GM12878 (cell line): ENCODE measurements around the gene ANGPTL2.

Experiments
- CREM ChIP-seq: IDR thresholded peaks from 2 replicates; pipeline ENCODE4 v1.6.1; 2014; ENCODE audit warnings: antibody characterized with exemption, low read depth
- IRF5 ChIP-seq: fragments of 450-650 bp; IDR thresholded peaks from 2 replicates; pipeline ENCODE4 v1.6.1; 2017; ENCODE audit warnings: borderline replicate concordance
- TF ChIP-seq, protein P1 (sequence below): IDR thresholded peaks from 2 replicates; pipeline ENCODE4 v1.6.1; 2012; ENCODE audit warnings: low read length, inconsistent platforms
- TF ChIP-seq, protein P2 (sequence below), 3 experiments: IDR thresholded peaks in 2 of 3; conservative IDR thresholded peaks in 1 of 3; 2 replicates each; pipeline ENCODE4 v1.5.1; 2011; ENCODE audit warnings: low read depth in 3 of 3, low read length in 3 of 3, mild to moderate bottlenecking in 3 of 3, control low read depth in 2 of 3, moderate library complexity in 2 of 3, inconsistent platforms in 1 of 3, mixed read lengths in 1 of 3; ENCODE audit not compliant: control insufficient read depth in 2 of 3, insufficient read depth in 1 of 3; ENCODE audit errors: extremely low read depth in 1 of 3

- TF ChIP-seq CREM: no peak
- TF ChIP-seq, protein P1, sequence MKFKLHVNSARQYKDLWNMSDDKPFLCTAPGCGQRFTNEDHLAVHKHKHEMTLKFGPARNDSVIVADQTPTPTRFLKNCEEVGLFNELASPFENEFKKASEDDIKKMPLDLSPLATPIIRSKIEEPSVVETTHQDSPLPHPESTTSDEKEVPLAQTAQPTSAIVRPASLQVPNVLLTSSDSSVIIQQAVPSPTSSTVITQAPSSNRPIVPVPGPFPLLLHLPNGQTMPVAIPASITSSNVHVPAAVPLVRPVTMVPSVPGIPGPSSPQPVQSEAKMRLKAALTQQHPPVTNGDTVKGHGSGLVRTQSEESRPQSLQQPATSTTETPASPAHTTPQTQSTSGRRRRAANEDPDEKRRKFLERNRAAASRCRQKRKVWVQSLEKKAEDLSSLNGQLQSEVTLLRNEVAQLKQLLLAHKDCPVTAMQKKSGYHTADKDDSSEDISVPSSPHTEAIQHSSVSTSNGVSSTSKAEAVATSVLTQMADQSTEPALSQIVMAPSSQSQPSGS: no peak
- TF ChIP-seq, protein P2, sequence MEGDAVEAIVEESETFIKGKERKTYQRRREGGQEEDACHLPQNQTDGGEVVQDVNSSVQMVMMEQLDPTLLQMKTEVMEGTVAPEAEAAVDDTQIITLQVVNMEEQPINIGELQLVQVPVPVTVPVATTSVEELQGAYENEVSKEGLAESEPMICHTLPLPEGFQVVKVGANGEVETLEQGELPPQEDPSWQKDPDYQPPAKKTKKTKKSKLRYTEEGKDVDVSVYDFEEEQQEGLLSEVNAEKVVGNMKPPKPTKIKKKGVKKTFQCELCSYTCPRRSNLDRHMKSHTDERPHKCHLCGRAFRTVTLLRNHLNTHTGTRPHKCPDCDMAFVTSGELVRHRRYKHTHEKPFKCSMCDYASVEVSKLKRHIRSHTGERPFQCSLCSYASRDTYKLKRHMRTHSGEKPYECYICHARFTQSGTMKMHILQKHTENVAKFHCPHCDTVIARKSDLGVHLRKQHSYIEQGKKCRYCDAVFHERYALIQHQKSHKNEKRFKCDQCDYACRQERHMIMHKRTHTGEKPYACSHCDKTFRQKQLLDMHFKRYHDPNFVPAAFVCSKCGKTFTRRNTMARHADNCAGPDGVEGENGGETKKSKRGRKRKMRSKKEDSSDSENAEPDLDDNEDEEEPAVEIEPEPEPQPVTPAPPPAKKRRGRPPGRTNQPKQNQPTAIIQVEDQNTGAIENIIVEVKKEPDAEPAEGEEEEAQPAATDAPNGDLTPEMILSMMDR (IDR thresholded peaks at IDR 0.05 in 2 of 3, conservative IDR thresholded peaks at IDR 0.05 in 1 of 3; ENCODE audit: control insufficient read depth in 2 of 3, extremely low read depth in 1 of 3, insufficient read depth in 1 of 3, low read depth in 3 of 3, low read length in 3 of 3): no peak
- no peak for TF ChIP-seq IRF5
Observed at GRCh38 chr9:127161081-127161624, 38.7 kb upstream of the ANGPTL2 start.
